HG03159 (cell line): ENCODE results near the gene GNE.

Source experiments
- ATAC-seq: cut with Tn5 transposase; IDR thresholded peaks from one replicate; pipeline ENCODE4 v1.9.1; 2021; ENCODE audit warnings: mild to moderate bottlenecking, moderate library complexity; ENCODE audit not compliant: unreplicated experiment

GNE gene

GRCh38 chr9:36169708-36170107 is 88.5 kb downstream of the GNE start:
- no peak for ATAC-seq

GRCh38 chr9:36169166-36169565 is 89.1 kb downstream of the GNE start, which contains the start of gene CCIN:
Gene CCIN (plus strand): TSS chr9:36169388. CDS start chr9:36169503, 115 bp downstream.
- ATAC-seq, result no peak

GRCh38 chr9:36166168-36166927 is 91.9 kb downstream of the GNE start:
- peak; percentile 85 for ATAC-seq

GRCh38 chr9:36165826-36166167 is 92.5 kb downstream of the GNE start:
- no peak for ATAC-seq

GRCh38 chr9:36164989-36165388 is 93.3 kb downstream of the GNE start:
- ATAC-seq, result no peak
